HepG2 (cell line): ENCODE measurements around the gene UNC119B. TPM values are rescaled to one million over a fixed set of nuclear protein-coding genes. Genes with fewer than 3 reads are reported as not detected.

Experiments used
- CBX5 ChIP-seq: sonication (generic); formaldehyde crosslinking; IDR thresholded peaks from 2 replicates; pipeline ENCODE4 v1.4.0; 2020; ENCODE audit warnings: missing genetic modification reagents, borderline replicate concordance
- HDAC2 ChIP-seq: sonication (generic); formaldehyde crosslinking; IDR thresholded peaks from 2 replicates; pipeline ENCODE4 v1.4.0; 2020; ENCODE audit warnings: missing genetic modification reagents
- IRF2 ChIP-seq: IDR thresholded peaks from 2 replicates; pipeline ENCODE4 v1.6.1; 2018; ENCODE audit warnings: missing genetic modification reagents, missing compliant biosample characterization
- KDM5A ChIP-seq: fragments of 200-600 bp; sonication (generic); IDR thresholded peaks from 2 replicates; pipeline ENCODE4 v1.7.0; 2018; ENCODE audit warnings: antibody characterized with exemption, mild to moderate bottlenecking, low read length, borderline replicate concordance
- MIXL1 ChIP-seq: IDR thresholded peaks from 2 replicates; pipeline ENCODE4 v1.6.1; 2016
- MTA3 ChIP-seq: sonication (generic); formaldehyde crosslinking; IDR thresholded peaks from 2 replicates; pipeline ENCODE4 v1.4.0; 2020; ENCODE audit warnings: missing genetic modification reagents
- NFATC3 ChIP-seq: sonication (generic); formaldehyde crosslinking; IDR thresholded peaks from 2 replicates; pipeline ENCODE4 v1.5.1; 2020; ENCODE audit warnings: mild to moderate bottlenecking, missing genetic modification reagents
- PTBP1 ChIP-seq: fragments of 200-400 bp; formaldehyde crosslinking; IDR thresholded peaks from 2 replicates; pipeline ENCODE4 v1.6.1; 2018; ENCODE audit warnings: low read length, low read depth; ENCODE audit not compliant: poor library complexity, severe bottlenecking
- SALL1 ChIP-seq: sonication (generic); formaldehyde crosslinking; IDR thresholded peaks from 2 replicates; pipeline ENCODE4 v1.8.0; 2022; ENCODE audit warnings: mild to moderate bottlenecking, missing genetic modification reagents
- SCMH1 ChIP-seq: sonication (generic); formaldehyde crosslinking; IDR thresholded peaks from 2 replicates; pipeline ENCODE4 v1.9.0; 2021; ENCODE audit warnings: missing genetic modification reagents, mild to moderate bottlenecking, borderline replicate concordance
- SP1 ChIP-seq, 2 experiments: fragments of 450-650 bp in 1 of 2; sonication (generic) in 1 of 2; formaldehyde crosslinking in 1 of 2; IDR thresholded peaks; 2 replicates each; pipeline versions ENCODE4 v1.4.0 to v1.6.1; 2016 to 2020; ENCODE audit warnings: missing genetic modification reagents in 1 of 2
- SRSF1 ChIP-seq: fragments of 200-400 bp; formaldehyde crosslinking; optimal IDR thresholded peaks from 2 replicates; pipeline ENCODE3; 2017; ENCODE audit warnings: mild to moderate bottlenecking, low read depth, low read length, moderate library complexity
- TP53 ChIP-seq: sonication (generic); formaldehyde crosslinking; conservative IDR thresholded peaks from 2 replicates; pipeline ENCODE4 v1.4.0; 2020; ENCODE audit warnings: missing genetic modification reagents
- YY1 ChIP-seq: IDR thresholded peaks from 2 replicates; pipeline ENCODE4 v1.6.1; 2011; ENCODE audit warnings: low read length, low read depth, moderate library complexity, mild to moderate bottlenecking; ENCODE audit not compliant: insufficient read depth, insufficient replicate concordance
- ZBTB7A ChIP-seq: sonication (generic); formaldehyde crosslinking; IDR thresholded peaks from 2 replicates; pipeline ENCODE4 v1.8.0; 2022; ENCODE audit warnings: mild to moderate bottlenecking, missing genetic modification reagents
- ZEB1 ChIP-seq: IDR thresholded peaks from 2 replicates; pipeline ENCODE4 v1.6.1; 2012; ENCODE audit warnings: mild to moderate bottlenecking, low read depth, inconsistent platforms; ENCODE audit not compliant: insufficient replicate concordance
- ZNF10 ChIP-seq: sonication (generic); formaldehyde crosslinking; IDR thresholded peaks from 2 replicates; pipeline ENCODE4 v1.4.0; 2020; ENCODE audit warnings: mild to moderate bottlenecking, low read depth, missing genetic modification reagents, borderline replicate concordance
- ZNF296 ChIP-seq: sonication (generic); formaldehyde crosslinking; conservative IDR thresholded peaks from 2 replicates; pipeline ENCODE4 v1.5.0; 2020; ENCODE audit warnings: mild to moderate bottlenecking, missing genetic modification reagents
- ZNF567 ChIP-seq: sonication (generic); formaldehyde crosslinking; IDR thresholded peaks from 2 replicates; pipeline ENCODE4 v1.8.1; 2023; ENCODE audit warnings: mild to moderate bottlenecking, missing genetic modification reagents, borderline replicate concordance
- ZNF782 ChIP-seq: sonication (generic); formaldehyde crosslinking; IDR thresholded peaks from 2 replicates; pipeline ENCODE4 v1.4.0; 2020; ENCODE audit warnings: missing genetic modification reagents, mild to moderate bottlenecking, borderline replicate concordance
- ZNF83 ChIP-seq: sonication (generic); formaldehyde crosslinking; IDR thresholded peaks from 2 replicates; pipeline ENCODE4 v1.4.0; 2020; ENCODE audit warnings: missing genetic modification reagents, mild to moderate bottlenecking, borderline replicate concordance
- ZSCAN25 ChIP-seq: sonication (generic); formaldehyde crosslinking; IDR thresholded peaks from 2 replicates; pipeline ENCODE4 v1.8.0; 2022; ENCODE audit warnings: mild to moderate bottlenecking, missing genetic modification reagents
- polyA plus RNA-seq, 8 experiments: library from polyadenylated mRNA; depleted of rRNA in 3 of 8; stranded (reverse) in 7 of 8; unstranded in 1 of 8; fragments of >200 nt; fragmentation: Illumina TruSeq in 4 of 8; extraction: Trizol in 4 of 8; gene quantifications; 2 replicates each; pipeline versions ENCODE4 v1.2.1 to v1.2.3, GENCODE V29; 2011 to 2016; ENCODE audit warnings: low read depth in 4 of 8, missing spikeins in 1 of 8, mixed read lengths in 1 of 8; ENCODE audit not compliant: insufficient read depth in 1 of 8
- total RNA-seq, 5 experiments: library from RNA; depleted of rRNA; stranded (reverse); fragments of >200 nt; fragmentation: Illumina TruSeq; extraction: Trizol; gene quantifications; 2 replicates each; pipeline ENCODE4 v1.2.3, GENCODE V29; 2016; ENCODE audit warnings: low read depth in 1 of 5
- TF ChIP-seq, protein P1 (sequence below): sonication (generic); formaldehyde crosslinking; IDR thresholded peaks from 2 replicates; pipeline ENCODE4 v1.8.0; 2022; ENCODE audit warnings: mild to moderate bottlenecking, missing genetic modification reagents, moderate library complexity
- TF ChIP-seq, protein P2 (sequence below), 2 experiments: fragments of 450-650 bp in 1 of 2; sonication (generic) in 1 of 2; formaldehyde crosslinking; IDR thresholded peaks; 2 replicates each; pipeline versions ENCODE4 v1.5.0 to v1.8.0; 2020 to 2022; ENCODE audit warnings: mild to moderate bottlenecking in 1 of 2, missing genetic modification reagents in 1 of 2
- TF ChIP-seq, protein P3 (sequence below): sonication (generic); formaldehyde crosslinking; IDR thresholded peaks from 2 replicates; pipeline ENCODE4 v1.5.1; 2020; ENCODE audit warnings: mild to moderate bottlenecking, moderate library complexity, missing genetic modification reagents
- TF ChIP-seq, protein P4 (sequence below): fragments of 450-650 bp; IDR thresholded peaks from 2 replicates; pipeline ENCODE4 v1.6.1; 2016
- TF ChIP-seq, protein P5 (sequence below): sonication (generic); formaldehyde crosslinking; IDR thresholded peaks from 2 replicates; pipeline ENCODE4 v1.5.0; 2020; ENCODE audit warnings: missing genetic modification reagents

The UNC119B gene
- total and polyA plus RNA-seq, 2 of the 13 experiments (the other 11 are each of a cell fraction or from before 2014, with no cell fraction given): 19.6 to 19.7 TPM

DNA sequence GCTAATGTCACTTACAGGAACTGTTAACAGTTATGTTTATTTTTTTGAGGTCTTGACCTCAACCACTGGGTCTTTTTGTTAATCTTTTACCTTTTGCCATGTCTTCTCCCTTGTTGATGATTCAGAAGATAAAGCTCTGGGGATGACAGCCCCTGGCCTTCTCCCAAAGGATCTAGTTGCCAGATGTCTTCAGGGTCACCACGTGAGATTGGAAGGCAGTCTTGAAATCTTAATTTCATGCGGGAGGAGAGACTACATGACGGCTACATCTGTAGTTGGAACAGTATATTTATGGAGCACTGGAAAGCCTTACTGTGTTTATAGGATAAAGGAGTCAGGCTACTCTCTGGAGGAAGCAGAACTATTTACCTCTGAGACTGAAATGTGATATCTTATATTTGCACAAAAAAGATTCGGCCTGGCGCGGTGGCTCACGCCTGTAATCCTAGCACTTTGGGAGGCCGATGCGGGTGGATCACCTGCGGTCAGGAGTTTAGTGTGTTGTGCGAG lies 17.7 kb upstream of the UNC119B start (continued):
- TF ChIP-seq KDM5A (no peak), ZSCAN25 (no peak), MIXL1 (CRISPR knock-in tag) (peak; percentile 35; the same call in 1 of the 2 replicates), ZNF83 (CRISPR knock-in tag) (no peak), ZNF296 (CRISPR knock-in tag) (no peak), ZBTB7A (CRISPR knock-in tag) (no peak), ZNF567 (CRISPR knock-in tag) (no peak), SP1 (IDR thresholded peaks at IDR 0.05) (no peak), SP1 (CRISPR knock-in tag; IDR thresholded peaks at IDR 0.05) (no peak), HDAC2 (CRISPR knock-in tag) (peak; percentile 44; the same call in 1 of the 2 replicates), ZEB1 (no peak), NFATC3 (no peak), YY1 (no peak), SCMH1 (no peak), SALL1 (CRISPR knock-in tag) (no peak), TP53 (no peak), ZNF10 (CRISPR knock-in tag) (no peak), ZNF782 (CRISPR knock-in tag) (no peak), PTBP1 (no peak), CBX5 (CRISPR knock-in tag) (no peak), IRF2 (CRISPR knock-in tag) (no peak), MTA3 (CRISPR knock-in tag) (no peak), SRSF1 (no peak)
- TF ChIP-seq, protein P1, sequence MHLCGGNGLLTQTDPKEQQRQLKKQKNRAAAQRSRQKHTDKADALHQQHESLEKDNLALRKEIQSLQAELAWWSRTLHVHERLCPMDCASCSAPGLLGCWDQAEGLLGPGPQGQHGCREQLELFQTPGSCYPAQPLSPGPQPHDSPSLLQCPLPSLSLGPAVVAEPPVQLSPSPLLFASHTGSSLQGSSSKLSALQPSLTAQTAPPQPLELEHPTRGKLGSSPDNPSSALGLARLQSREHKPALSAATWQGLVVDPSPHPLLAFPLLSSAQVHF (CRISPR knock-in tag): no peak
- TF ChIP-seq, protein P2, sequence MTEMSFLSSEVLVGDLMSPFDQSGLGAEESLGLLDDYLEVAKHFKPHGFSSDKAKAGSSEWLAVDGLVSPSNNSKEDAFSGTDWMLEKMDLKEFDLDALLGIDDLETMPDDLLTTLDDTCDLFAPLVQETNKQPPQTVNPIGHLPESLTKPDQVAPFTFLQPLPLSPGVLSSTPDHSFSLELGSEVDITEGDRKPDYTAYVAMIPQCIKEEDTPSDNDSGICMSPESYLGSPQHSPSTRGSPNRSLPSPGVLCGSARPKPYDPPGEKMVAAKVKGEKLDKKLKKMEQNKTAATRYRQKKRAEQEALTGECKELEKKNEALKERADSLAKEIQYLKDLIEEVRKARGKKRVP (CRISPR knock-in tag; IDR thresholded peaks at IDR 0.05): no peak; a peak in 1 of 4 replicates
- TF ChIP-seq, protein P3, sequence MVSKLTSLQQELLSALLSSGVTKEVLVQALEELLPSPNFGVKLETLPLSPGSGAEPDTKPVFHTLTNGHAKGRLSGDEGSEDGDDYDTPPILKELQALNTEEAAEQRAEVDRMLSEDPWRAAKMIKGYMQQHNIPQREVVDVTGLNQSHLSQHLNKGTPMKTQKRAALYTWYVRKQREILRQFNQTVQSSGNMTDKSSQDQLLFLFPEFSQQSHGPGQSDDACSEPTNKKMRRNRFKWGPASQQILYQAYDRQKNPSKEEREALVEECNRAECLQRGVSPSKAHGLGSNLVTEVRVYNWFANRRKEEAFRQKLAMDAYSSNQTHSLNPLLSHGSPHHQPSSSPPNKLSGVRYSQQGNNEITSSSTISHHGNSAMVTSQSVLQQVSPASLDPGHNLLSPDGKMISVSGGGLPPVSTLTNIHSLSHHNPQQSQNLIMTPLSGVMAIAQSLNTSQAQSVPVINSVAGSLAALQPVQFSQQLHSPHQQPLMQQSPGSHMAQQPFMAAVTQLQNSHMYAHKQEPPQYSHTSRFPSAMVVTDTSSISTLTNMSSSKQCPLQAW (CRISPR knock-in tag): 0 out of 2 replicates have a peak, but pooled peaks have one; percentile 46
- TF ChIP-seq, protein P4, sequence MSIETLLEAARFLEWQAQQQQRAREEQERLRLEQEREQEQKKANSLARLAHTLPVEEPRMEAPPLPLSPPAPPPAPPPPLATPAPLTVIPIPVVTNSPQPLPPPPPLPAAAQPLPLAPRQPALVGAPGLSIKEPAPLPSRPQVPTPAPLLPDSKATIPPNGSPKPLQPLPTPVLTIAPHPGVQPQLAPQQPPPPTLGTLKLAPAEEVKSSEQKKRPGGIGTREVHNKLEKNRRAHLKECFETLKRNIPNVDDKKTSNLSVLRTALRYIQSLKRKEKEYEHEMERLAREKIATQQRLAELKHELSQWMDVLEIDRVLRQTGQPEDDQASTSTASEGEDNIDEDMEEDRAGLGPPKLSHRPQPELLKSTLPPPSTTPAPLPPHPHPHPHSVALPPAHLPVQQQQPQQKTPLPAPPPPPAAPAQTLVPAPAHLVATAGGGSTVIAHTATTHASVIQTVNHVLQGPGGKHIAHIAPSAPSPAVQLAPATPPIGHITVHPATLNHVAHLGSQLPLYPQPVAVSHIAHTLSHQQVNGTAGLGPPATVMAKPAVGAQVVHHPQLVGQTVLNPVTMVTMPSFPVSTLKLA: no peak
- TF ChIP-seq, protein P5, sequence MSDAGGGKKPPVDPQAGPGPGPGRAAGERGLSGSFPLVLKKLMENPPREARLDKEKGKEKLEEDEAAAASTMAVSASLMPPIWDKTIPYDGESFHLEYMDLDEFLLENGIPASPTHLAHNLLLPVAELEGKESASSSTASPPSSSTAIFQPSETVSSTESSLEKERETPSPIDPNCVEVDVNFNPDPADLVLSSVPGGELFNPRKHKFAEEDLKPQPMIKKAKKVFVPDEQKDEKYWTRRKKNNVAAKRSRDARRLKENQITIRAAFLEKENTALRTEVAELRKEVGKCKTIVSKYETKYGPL (CRISPR knock-in tag): no peak
